Measurements from ENCODE around the gene CACNB4. TPM values are rescaled to one million over a fixed set of nuclear protein-coding genes. Genes with fewer than 3 reads are reported as not detected.

CACNB4 gene
- total RNA-seq, 2 donors from 2014 or later: 0.93 to 0.95 TPM

GRCh38 chr2:151830961-151831360 lies 267.9 kb downstream of the CACNB4 start:
- Histone ChIP-seq H3K9ac (ENCODE audit: extremely low read depth, low read length, poor library complexity, severe bottlenecking) (no peak overlapping the region), H3K36me3 (ENCODE audit: control insufficient read depth, insufficient read depth, low read length) (no peaks in the 10 kb centered on the region), H3K4me3 (ENCODE audit: low read length) (no peak overlapping the region), H3K9me3 (ENCODE audit: control insufficient read depth, low read length) (no peaks in the 10 kb centered on the region), H3K4me1 (ENCODE audit: control insufficient read depth, insufficient read depth, low read length) (peaks cover 6% of the 10 kb centered on the region), H3K27ac (ENCODE audit: low read depth, low read length) (no peak overlapping the region), H3K27me3 (ENCODE audit: control insufficient read depth, insufficient read depth, low read length, poor library complexity, severe bottlenecking) (no peaks in the 10 kb centered on the region)
- 97 to 100% methylated on average over 2 of the region's 2 CpGs for WGBS, 2 experiments (ENCODE audit: insufficient coverage in 1 of 2, insufficient read length in 1 of 2)
- Mint-ChIP-seq H3K9me3 (no peaks in the 10 kb centered on the region), H3K27ac (no peak overlapping the region), H3K36me3 (ENCODE audit: low read depth) (no peaks in the 10 kb centered on the region), H3K4me3 (no peak overlapping the region), H3K27me3 (ENCODE audit: insufficient read depth) (no peaks in the 10 kb centered on the region), H3K4me1 (peaks cover 20% of the 10 kb centered on the region)
- DNase-seq: no peak
- TF ChIP-seq CTCF (conservative IDR thresholded peaks at IDR 0.05): no peak

- H3K27me3 Mint-ChIP-seq (ENCODE audit: insufficient read depth): no peaks in the 10 kb centered on the region
- peak overlapping the region; percentile 12 for H3K9ac ChIP-seq (ENCODE audit: extremely low read depth, low read length, poor library complexity, severe bottlenecking)
Measured at GRCh38 chr2:151828890-151829324, 269.9 kb downstream of the CACNB4 start.

GRCh38 chr2:151828143-151828889 lies 270.5 kb downstream of the CACNB4 start, which contains the start of gene ARL5A:
TSS of gene ARL5A (minus strand) at chr2:151828421. CDS start at chr2:151828176, 245 bp downstream.
- H3K4me1 Mint-ChIP-seq: peaks cover 41% of the 10 kb centered on the region
- H3K36me3 Mint-ChIP-seq (ENCODE audit: low read depth): no peaks in the 10 kb centered on the region
- DNase-seq: peak; percentile 98
- peak; percentile 28 for TF ChIP-seq CTCF (conservative IDR thresholded peaks at IDR 0.05)
- Histone ChIP-seq H3K4me3 (ENCODE audit: low read length) (peak within 1 kb of the TSS; percentile 94), H3K27ac (ENCODE audit: low read depth, low read length) (peak within 1 kb of the TSS; percentile 82), H3K36me3 (ENCODE audit: control insufficient read depth, insufficient read depth, low read length) (no peaks in the 10 kb centered on the region), H3K9ac (ENCODE audit: extremely low read depth, low read length, poor library complexity, severe bottlenecking) (peak within 1 kb of the TSS; percentile 88), H3K4me1 (ENCODE audit: control insufficient read depth, insufficient read depth, low read length) (peaks cover 11% of the 10 kb centered on the region), H3K9me3 (ENCODE audit: control insufficient read depth, low read length) (no peaks in the 10 kb centered on the region), H3K27me3 (ENCODE audit: control insufficient read depth, insufficient read depth, low read length, poor library complexity, severe bottlenecking) (no peaks in the 10 kb centered on the region)
- WGBS, 2 experiments (ENCODE audit: insufficient coverage in 1 of 2, insufficient read length in 1 of 2): 0 to 1% methylated on average over 28 to 64 of the region's 64 CpGs
- H3K9me3 Mint-ChIP-seq: no peaks in the 10 kb centered on the region
- peak within 1 kb of the TSS; percentile 95 for H3K4me3 Mint-ChIP-seq
- H3K27ac Mint-ChIP-seq: peak within 1 kb of the TSS; percentile 95
- H3K27me3 Mint-ChIP-seq (ENCODE audit: insufficient read depth): no peaks in the 10 kb centered on the region

More at GRCh38 chr2:151828890-151829324, 269.9 kb downstream of the CACNB4 start:
- H3K36me3 Mint-ChIP-seq (ENCODE audit: low read depth): no peaks in the 10 kb centered on the region
- Histone ChIP-seq H3K4me1 (ENCODE audit: control insufficient read depth, insufficient read depth, low read length) (peaks cover 6% of the 10 kb centered on the region), H3K4me3 (ENCODE audit: low read length) (peak overlapping the region; percentile 94), H3K27ac (ENCODE audit: low read depth, low read length) (no peak overlapping the region), H3K36me3 (ENCODE audit: control insufficient read depth, insufficient read depth, low read length) (no peaks in the 10 kb centered on the region), H3K9me3 (ENCODE audit: control insufficient read depth, low read length) (no peaks in the 10 kb centered on the region), H3K27me3 (ENCODE audit: control insufficient read depth, insufficient read depth, low read length, poor library complexity, severe bottlenecking) (no peaks in the 10 kb centered on the region)
- H3K9me3 Mint-ChIP-seq: no peaks in the 10 kb centered on the region
- peak overlapping the region; percentile 95 for H3K4me3 Mint-ChIP-seq
- H3K27ac Mint-ChIP-seq: peak overlapping the region; percentile 87
- TF ChIP-seq CTCF (conservative IDR thresholded peaks at IDR 0.05): no peak
- WGBS, 2 experiments (ENCODE audit: insufficient coverage in 1 of 2, insufficient read length in 1 of 2): 81 to 90% methylated on average over 2 to 5 of the region's 5 CpGs
- DNase-seq: no peak
- H3K4me1 Mint-ChIP-seq: peaks cover 35% of the 10 kb centered on the region

Data from endodermal cell (in vitro differentiated cells).